ENCODE data around the gene GLIS1.

GLIS1 gene

DNA sequence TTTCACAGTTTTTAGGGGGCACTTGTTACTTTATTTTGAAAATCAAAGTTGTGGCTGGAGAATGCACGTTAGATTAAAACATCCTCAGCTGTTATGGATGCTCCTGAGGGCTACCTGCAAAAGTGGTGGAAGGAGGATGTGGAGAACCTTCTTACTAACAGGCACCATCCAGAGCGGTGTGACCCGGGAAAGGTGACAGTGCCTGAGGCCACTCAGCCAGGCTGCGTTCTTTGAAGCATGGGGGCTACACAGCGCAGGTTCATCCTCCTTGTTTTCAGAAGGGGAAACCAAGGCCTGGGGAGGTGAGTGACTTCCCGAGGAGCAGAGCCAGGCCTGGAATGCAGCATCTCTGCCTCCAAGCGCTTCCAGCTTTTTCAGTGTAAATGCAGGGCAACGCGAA, 255.8 kb downstream of the GLIS1 start:
- no peaks in the 10 kb centered on the region for H3K36me3 Mint-ChIP-seq (ENCODE audit: low read depth)
- no peak overlapping the region for H3K4me3 Mint-ChIP-seq
- DNase-seq (ENCODE audit: low spot score) = no peak
- no peak overlapping the region for H3K27ac Mint-ChIP-seq
- no peaks in the 10 kb centered on the region for H3K9me3 Mint-ChIP-seq
- peaks cover 17% of the 10 kb centered on the region for H3K27me3 Mint-ChIP-seq (ENCODE audit: low read depth)
- peaks cover 4% of the 10 kb centered on the region for H3K4me1 Mint-ChIP-seq (ENCODE audit: low read depth)

DNA sequence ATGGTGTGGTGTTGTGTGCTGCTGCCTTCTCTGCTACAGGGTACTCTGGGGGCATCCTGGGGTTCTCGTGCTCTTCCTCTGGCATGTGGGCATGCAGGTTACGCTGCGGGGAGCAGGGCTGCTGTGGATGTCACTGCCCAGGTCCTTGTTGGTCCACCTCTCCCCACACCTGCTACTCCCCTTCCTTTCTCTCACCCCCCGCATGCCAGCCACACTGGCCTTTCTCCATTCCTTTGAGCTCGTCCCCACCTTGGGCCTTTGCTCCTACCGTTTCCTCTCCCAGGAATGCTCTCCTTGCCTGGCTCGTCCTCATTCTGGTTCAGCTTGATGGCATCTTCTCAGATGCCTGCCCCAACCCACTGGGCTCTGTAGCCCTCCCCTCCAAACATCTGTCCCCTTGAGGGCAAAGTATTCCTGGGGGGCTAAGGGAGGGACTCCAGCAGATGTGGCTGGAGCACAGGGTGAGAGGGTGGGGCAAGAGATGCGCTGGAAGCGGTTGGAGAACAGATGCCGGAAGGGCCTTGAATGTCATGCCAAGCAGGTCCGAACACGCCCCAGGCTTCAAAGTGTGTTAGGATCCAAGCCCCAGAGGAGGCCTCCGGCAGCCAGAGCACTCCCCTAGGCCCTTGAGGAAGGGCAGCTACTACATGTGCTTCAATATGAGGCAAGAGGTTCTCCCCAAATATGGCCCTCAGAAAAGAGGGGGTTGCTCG, 256.4 kb downstream of the GLIS1 start:
- no peak overlapping the region for H3K4me3 Mint-ChIP-seq
- H3K36me3 Mint-ChIP-seq (ENCODE audit: low read depth) = no peaks in the 10 kb centered on the region
- H3K27me3 Mint-ChIP-seq (ENCODE audit: low read depth) = peaks cover 14% of the 10 kb centered on the region
- H3K9me3 Mint-ChIP-seq = no peaks in the 10 kb centered on the region
- H3K27ac Mint-ChIP-seq = no peak overlapping the region
- H3K4me1 Mint-ChIP-seq (ENCODE audit: low read depth) = peaks cover 4% of the 10 kb centered on the region
- DNase-seq (ENCODE audit: low spot score) = no peak

DNA sequence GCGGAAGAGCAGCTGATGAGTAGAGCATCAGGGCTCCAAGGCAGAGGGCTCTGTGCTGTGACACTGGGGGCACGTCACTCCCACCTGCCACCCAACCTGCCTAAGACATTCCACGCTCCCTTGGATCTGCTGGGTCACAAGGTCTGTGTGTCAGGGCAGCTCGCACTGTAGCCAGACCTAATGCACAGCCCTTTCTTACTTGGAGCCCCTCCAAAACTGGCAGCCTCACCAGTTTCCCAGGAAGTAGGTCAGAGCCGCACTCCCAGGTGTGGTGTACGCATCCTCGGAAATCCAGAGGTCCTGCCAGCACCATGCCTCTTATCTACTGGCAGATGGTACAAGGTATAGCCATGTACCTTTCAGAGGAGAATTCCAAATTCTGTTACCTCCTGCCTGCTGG, 257.5 kb downstream of the GLIS1 start:
- H3K27ac Mint-ChIP-seq = no peak overlapping the region
- no peaks in the 10 kb centered on the region for H3K36me3 Mint-ChIP-seq (ENCODE audit: low read depth)
- no peak for DNase-seq (ENCODE audit: low spot score)
- H3K4me3 Mint-ChIP-seq = no peak overlapping the region
- H3K9me3 Mint-ChIP-seq = no peaks in the 10 kb centered on the region
- H3K27me3 Mint-ChIP-seq (ENCODE audit: low read depth) = peaks cover 13% of the 10 kb centered on the region
- H3K4me1 Mint-ChIP-seq (ENCODE audit: low read depth) = peaks cover 4% of the 10 kb centered on the region

DNA sequence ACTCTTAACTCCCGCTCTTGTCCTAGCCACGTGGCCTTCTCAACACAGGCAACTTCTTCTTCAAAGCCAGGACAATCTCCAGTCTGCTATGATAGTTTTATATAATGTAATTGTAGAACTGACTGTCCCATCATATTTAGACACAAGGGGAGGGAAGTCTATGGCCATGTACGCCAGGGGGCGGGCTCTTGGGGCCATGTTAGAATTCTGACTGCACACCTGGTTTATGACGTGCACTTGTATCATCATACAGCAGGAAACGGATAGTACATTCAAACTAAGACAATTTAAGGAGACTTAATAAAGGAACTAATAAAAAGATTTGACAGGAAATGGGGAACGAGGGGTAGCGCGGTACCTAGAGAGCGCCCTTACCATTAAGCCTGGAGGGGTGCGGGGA, 258.3 kb downstream of the GLIS1 start:
- Mint-ChIP-seq H3K4me3 (no peak overlapping the region), H3K27ac (no peak overlapping the region), H3K36me3 (ENCODE audit: low read depth) (no peaks in the 10 kb centered on the region), H3K9me3 (no peaks in the 10 kb centered on the region), H3K4me1 (ENCODE audit: low read depth) (peaks cover 4% of the 10 kb centered on the region), H3K27me3 (ENCODE audit: low read depth) (peaks cover 6% of the 10 kb centered on the region)
- no peak for DNase-seq (ENCODE audit: low spot score)

DNA sequence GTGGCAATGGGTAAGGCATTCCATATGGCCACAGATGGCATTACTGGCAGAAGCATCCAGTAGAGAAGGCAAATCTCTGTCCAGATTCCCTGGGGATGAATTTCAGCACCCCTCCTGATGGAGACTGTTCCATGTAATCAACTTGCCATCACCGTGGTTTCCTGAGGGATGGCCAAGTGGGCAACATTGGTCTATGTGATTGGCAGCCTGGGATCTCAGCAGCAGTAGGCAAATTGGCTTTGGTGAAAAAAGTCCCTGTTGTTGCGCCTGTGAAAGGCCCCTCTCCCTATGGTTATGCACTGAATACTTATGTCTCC, 260.5 kb downstream of the GLIS1 start:
- no peaks in the 10 kb centered on the region for H3K4me1 Mint-ChIP-seq (ENCODE audit: low read depth)
- H3K36me3 Mint-ChIP-seq (ENCODE audit: low read depth) = no peaks in the 10 kb centered on the region
- H3K27me3 Mint-ChIP-seq (ENCODE audit: low read depth) = peaks cover 3% of the 10 kb centered on the region
- no peak overlapping the region for H3K4me3 Mint-ChIP-seq
- DNase-seq (ENCODE audit: low spot score) = no peak
- no peaks in the 10 kb centered on the region for H3K9me3 Mint-ChIP-seq
- no peak overlapping the region for H3K27ac Mint-ChIP-seq

DNA sequence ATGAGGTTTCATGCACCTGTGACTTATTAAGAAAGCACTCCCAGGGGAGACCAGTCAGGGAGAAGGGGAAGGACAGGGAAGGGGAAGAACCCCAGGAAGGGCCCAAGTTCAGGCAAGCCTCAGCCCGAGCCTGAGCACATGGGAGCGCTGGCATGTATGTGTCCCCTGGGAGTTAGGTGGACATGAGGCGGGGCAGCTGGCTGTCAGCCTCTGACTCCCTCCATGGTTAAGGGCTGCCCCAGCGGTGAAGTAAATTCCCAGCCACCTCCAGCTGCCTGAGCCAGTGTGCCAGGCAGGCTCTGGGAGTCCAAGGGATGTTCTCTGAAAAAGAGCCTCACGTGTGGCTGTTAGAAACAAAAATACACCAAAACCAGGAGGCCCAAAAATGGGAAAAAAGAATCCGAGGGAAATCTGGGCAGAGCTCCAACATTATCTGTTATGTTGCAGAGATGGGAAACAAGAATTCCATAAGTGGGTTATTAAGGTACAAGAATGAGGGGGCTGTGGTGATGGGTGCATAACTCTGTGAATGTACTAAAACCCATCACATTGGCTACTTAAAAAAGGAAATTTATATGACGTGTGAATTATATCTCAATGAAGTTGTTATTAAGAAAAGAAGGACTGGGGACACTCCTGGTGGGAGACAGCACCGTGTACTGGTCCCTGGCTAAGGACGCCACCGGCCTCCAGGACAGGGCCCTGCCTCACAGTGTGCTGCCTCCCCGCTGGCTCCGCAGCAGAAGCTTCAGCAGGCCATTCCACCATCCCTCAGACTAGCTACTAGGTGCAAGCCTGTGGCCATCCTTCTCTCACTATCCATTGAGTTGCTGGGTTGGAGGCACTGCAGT, 261.1 kb downstream of the GLIS1 start:
- H3K4me3 Mint-ChIP-seq = no peak overlapping the region
- no peaks in the 10 kb centered on the region for H3K9me3 Mint-ChIP-seq
- no peak for DNase-seq (ENCODE audit: low spot score)
- H3K27me3 Mint-ChIP-seq (ENCODE audit: low read depth) = peaks cover 3% of the 10 kb centered on the region
- H3K4me1 Mint-ChIP-seq (ENCODE audit: low read depth) = no peaks in the 10 kb centered on the region
- no peak overlapping the region for H3K27ac Mint-ChIP-seq
- H3K36me3 Mint-ChIP-seq (ENCODE audit: low read depth) = no peaks in the 10 kb centered on the region

DNA sequence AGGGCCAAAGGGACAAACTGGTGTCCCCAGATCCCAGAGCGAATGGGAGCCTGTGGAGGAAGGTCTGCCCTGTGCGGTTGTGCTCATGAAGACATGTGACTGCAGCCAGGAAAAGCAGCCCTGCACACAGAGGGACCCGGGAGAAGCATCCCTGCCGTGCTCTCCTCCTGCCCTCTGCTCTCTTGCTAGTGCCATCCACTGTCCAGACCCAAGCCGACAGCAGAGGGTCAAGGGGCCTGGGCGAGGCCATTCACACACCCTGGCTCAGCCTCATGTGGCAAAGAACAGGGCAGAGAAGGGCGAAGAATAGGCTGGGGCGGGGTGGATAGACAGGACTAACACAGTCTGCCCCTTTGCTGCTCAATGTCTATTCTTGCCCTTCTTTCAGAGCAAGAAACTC, 262.4 kb downstream of the GLIS1 start:
- Mint-ChIP-seq H3K27ac (no peak overlapping the region), H3K4me1 (ENCODE audit: low read depth) (no peaks in the 10 kb centered on the region), H3K4me3 (no peak overlapping the region), H3K27me3 (ENCODE audit: low read depth) (peaks cover 3% of the 10 kb centered on the region), H3K36me3 (ENCODE audit: low read depth) (no peaks in the 10 kb centered on the region), H3K9me3 (no peaks in the 10 kb centered on the region)
- no peak for DNase-seq (ENCODE audit: low spot score)

DNA sequence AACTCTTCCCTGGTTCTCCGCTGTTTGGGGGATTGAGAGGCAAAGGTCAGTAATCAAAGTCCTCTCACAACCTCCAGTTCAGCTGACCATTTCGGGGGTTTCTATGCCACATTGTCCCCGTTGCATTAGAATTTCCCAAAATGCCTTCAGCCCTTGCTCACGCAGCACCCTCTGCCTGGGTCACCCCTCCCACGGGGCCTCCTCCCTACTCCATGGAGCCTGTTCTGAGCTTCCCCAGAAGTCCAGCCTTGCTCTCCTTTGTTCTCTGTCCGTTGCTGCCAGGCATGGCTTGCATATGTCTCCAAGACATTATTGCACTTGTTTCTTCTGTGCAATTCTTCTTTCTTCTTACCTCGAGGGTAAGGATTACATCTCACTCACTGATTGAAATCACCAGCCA, 263.3 kb downstream of the GLIS1 start:
- Mint-ChIP-seq H3K36me3 (ENCODE audit: low read depth) (no peaks in the 10 kb centered on the region), H3K9me3 (no peaks in the 10 kb centered on the region), H3K27ac (no peak overlapping the region), H3K27me3 (ENCODE audit: low read depth) (peaks cover 3% of the 10 kb centered on the region), H3K4me1 (ENCODE audit: low read depth) (no peaks in the 10 kb centered on the region), H3K4me3 (no peak overlapping the region)
- no peak for DNase-seq (ENCODE audit: low spot score)

DNA sequence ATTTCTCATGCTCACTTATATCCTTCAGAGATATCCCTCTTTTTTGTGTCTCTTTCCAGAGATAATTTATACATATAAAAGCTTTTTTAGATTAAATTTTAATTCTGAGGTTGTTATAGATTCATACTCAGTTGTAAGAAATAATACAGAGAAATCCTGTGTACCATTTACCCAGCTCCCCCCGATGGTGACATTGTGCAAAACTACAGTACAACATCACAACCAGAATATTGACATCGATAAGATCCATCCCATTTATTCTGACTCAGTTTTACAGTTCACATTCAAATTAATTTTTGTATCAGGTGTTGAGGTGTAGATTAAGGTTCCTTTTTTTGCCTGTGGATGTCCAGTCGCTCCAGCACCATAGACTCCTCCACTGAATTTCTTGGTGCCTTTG, 265.5 kb downstream of the GLIS1 start:
- Mint-ChIP-seq H3K27ac (no peak overlapping the region), H3K4me3 (no peak overlapping the region), H3K36me3 (ENCODE audit: low read depth) (no peaks in the 10 kb centered on the region), H3K4me1 (ENCODE audit: low read depth) (no peaks in the 10 kb centered on the region), H3K9me3 (no peaks in the 10 kb centered on the region), H3K27me3 (ENCODE audit: low read depth) (no peaks in the 10 kb centered on the region)
- no peak for DNase-seq (ENCODE audit: low spot score)

DNA sequence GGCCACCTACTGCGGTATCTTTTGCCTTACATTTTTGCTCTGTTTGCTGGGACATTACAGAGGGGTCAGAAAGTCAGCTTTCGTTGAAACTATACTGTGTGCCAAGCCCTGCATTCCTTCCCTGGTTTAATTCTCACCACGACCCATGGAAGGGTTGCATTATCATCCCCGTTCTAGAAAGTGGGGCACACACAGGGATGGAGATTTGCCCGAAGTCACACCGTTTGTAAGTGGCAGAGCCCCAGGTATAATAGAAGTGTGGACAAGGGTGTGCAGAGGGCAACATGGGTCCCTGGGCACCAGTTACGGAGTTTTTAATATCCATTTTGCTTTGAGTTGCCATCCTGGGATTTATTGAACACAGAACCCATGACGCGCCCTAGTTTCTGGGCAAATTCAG, 268.0 kb downstream of the GLIS1 start:
- Mint-ChIP-seq H3K27ac (no peak overlapping the region), H3K4me1 (ENCODE audit: low read depth) (no peaks in the 10 kb centered on the region), H3K4me3 (no peak overlapping the region), H3K27me3 (ENCODE audit: low read depth) (no peaks in the 10 kb centered on the region), H3K9me3 (no peaks in the 10 kb centered on the region), H3K36me3 (ENCODE audit: low read depth) (no peaks in the 10 kb centered on the region)
- DNase-seq (ENCODE audit: low spot score) = no peak

DNA sequence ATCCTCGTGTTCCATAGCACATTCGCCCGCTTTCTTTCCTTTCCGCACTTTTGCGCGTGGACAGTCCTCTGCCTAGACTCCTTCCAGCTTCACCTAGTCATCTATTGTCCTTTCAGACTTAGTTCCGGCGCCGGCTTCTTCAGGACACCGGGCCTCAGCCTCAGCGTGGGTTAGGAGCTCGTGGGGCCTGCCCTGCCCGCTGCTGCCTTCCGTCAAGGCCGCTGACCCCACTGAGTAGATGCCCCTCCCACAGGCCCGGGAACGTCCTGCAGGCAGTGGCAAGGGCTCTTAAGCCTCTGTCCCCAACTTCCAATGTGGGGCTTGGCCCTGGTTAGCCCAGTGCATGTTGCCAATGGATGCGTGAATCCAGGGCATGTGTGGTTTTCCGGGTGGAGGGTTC, 268.4 kb downstream of the GLIS1 start:
- Mint-ChIP-seq H3K27ac (no peak overlapping the region), H3K9me3 (no peaks in the 10 kb centered on the region), H3K4me3 (no peak overlapping the region), H3K36me3 (ENCODE audit: low read depth) (no peaks in the 10 kb centered on the region), H3K4me1 (ENCODE audit: low read depth) (no peaks in the 10 kb centered on the region), H3K27me3 (ENCODE audit: low read depth) (no peaks in the 10 kb centered on the region)
- no peak for DNase-seq (ENCODE audit: low spot score)

DNA sequence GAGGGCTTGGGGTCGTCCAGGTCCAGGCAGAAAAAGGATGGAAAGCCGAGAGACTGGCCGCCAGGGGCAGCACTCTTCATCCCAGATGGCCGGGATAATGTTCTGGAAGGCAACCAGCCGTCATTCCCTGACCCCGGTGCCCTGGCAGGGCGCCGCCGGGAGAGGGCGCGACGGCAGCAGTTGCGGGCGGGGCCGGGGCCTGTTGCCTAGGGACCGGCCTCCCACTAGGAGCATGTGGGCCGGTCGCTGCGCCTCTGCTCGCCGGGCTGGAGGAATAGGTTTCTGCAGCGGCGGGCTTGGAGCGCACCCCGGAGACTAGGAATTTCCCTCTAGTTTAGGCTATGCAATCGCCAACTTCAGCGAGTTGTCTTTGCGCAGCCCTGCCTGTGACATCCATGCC, 268.8 kb downstream of the GLIS1 start:
- no peaks in the 10 kb centered on the region for H3K9me3 Mint-ChIP-seq
- H3K4me3 Mint-ChIP-seq = no peak overlapping the region
- H3K27ac Mint-ChIP-seq = no peak overlapping the region
- no peaks in the 10 kb centered on the region for H3K36me3 Mint-ChIP-seq (ENCODE audit: low read depth)
- no peaks in the 10 kb centered on the region for H3K27me3 Mint-ChIP-seq (ENCODE audit: low read depth)
- DNase-seq (ENCODE audit: low spot score) = no peak
- no peaks in the 10 kb centered on the region for H3K4me1 Mint-ChIP-seq (ENCODE audit: low read depth)

DNA sequence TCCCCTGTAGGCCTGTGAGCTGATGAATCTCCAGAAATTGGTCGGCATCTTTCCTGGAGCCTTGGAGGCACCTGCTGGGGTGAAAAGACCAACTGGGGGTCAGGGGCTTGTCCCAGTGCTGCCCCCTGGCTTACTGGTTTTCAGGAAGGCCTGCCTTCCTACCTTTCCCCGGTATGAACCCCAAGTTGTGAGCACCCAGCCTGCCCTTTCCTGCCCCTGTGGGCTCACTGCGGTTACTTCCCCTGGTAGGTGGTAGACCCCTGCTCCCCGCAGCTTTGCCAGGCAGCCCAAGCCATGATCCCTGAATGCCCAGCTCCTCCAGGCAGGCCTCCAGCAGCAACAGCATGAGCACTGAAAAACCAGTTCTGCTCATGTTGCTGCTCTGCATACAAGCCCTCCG, 269.6 kb downstream of the GLIS1 start:
- H3K4me1 Mint-ChIP-seq (ENCODE audit: low read depth) = no peaks in the 10 kb centered on the region

DNA sequence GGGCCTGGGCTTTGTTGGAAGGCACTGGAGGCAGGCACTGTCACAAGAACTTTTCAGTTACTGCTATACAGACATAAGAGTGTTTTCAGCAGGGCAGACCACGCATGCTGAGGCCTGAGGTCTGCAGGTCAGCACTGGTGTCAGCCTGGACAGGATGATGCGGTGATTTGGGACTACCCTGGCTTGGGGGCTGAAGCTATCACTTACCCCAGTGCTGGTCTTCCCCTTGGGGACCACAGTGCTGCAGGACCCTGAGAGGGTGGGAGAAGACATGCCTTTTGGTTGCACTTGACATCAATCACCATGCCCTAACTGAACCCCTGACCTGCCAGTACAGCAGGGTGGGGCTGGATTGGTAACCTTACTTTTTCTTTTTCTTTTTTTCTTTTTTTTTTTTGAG, 270.6 kb downstream of the GLIS1 start:
- Mint-ChIP-seq H3K36me3 (ENCODE audit: low read depth) (no peaks in the 10 kb centered on the region), H3K9me3 (no peaks in the 10 kb centered on the region), H3K27me3 (ENCODE audit: low read depth) (no peaks in the 10 kb centered on the region)

More for the DNA sequence above, 269.6 kb downstream of the GLIS1 start:
- Mint-ChIP-seq H3K9me3 (no peaks in the 10 kb centered on the region), H3K36me3 (ENCODE audit: low read depth) (no peaks in the 10 kb centered on the region), H3K27ac (no peak overlapping the region), H3K4me3 (no peak overlapping the region), H3K27me3 (ENCODE audit: low read depth) (no peaks in the 10 kb centered on the region)
- no peak for DNase-seq (ENCODE audit: low spot score)

DNA sequence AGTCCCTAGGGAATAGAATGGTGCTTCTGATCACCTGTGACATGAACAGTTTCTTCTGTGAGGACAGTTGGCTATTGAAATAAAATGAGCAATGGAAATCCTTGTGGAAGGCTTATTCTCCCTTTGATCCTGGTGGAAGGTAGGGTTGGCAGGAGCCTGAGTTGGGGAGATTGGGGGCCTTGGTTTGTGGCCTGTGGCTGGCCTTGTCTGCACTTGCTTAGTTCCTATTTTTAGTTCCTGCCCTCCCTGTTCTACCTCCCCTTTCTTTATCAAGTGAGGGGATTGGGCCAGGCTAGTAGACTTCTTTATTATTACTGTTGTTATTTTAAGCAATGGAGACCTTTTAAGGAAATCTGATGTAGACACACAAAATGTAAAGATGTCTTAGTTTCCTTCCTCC, 271.6 kb downstream of the GLIS1 start:
- Mint-ChIP-seq H3K4me1 (ENCODE audit: low read depth) (no peaks in the 10 kb centered on the region), H3K4me3 (no peak overlapping the region), H3K27me3 (ENCODE audit: low read depth) (no peaks in the 10 kb centered on the region), H3K36me3 (ENCODE audit: low read depth) (no peaks in the 10 kb centered on the region), H3K27ac (no peak overlapping the region), H3K9me3 (no peaks in the 10 kb centered on the region)
- DNase-seq (ENCODE audit: low spot score) = no peak

More for the DNA sequence above, 270.6 kb downstream of the GLIS1 start:
- Mint-ChIP-seq H3K27ac (no peak overlapping the region), H3K4me1 (ENCODE audit: low read depth) (no peaks in the 10 kb centered on the region), H3K4me3 (no peak overlapping the region)
- DNase-seq (ENCODE audit: low spot score) = no peak

Measured in T-helper 2 cell treated with Interferon-gamma antibody and Interleukin-4, amounts not matched to agents 5 μg/mL and 100 μg/mL, for 36 hours (primary cell).